Astrocyte (in vitro differentiated cells and primary cell): ENCODE data around the gene EDIL3. TPM values are rescaled to one million over a fixed set of nuclear protein-coding genes. Genes with fewer than 3 reads are reported as not detected.

Experiments used
- DNase-seq: peaks from one replicate; pipeline ENCODE4 v3.0.0-alpha.2; 2010; ENCODE audit warnings: low read depth
- FAIRE-seq: peaks from 2 replicates; lab custom pipeline; 2011; peaks lifted over from hg19 to GRCh38; lab: Jason Lieb, UNC
- H2AFZ ChIP-seq: 2 replicates; pipeline ENCODE4 v1.6.0; 2012; ENCODE audit warnings: low read depth, low read length, inconsistent platforms
- H3K27ac ChIP-seq: 2 replicates; pipeline ENCODE4 v1.5.1; 2011; ENCODE audit warnings: low read depth, low read length, inconsistent platforms
- H3K27me3 ChIP-seq: 2 replicates; pipeline ENCODE4 v1.6.0; 2011; ENCODE audit warnings: low read length, inconsistent platforms; ENCODE audit not compliant: insufficient read depth
- H3K36me3 ChIP-seq: 2 replicates; pipeline ENCODE4 v1.5.1; 2011; ENCODE audit warnings: low read length, inconsistent platforms; ENCODE audit not compliant: insufficient read depth
- H3K4me1 ChIP-seq: 2 replicates; pipeline ENCODE4 v1.5.1; 2011; ENCODE audit warnings: low read length, inconsistent platforms; ENCODE audit not compliant: insufficient read depth
- H3K4me2 ChIP-seq: 2 replicates; pipeline ENCODE4 v1.6.0; 2012; ENCODE audit warnings: low read length, inconsistent platforms
- H3K4me3 ChIP-seq: 2 replicates; pipeline ENCODE4 v1.5.1; 2011; ENCODE audit warnings: low read depth, mild to moderate bottlenecking, low read length, inconsistent platforms; ENCODE audit not compliant: insufficient read depth
- H3K79me2 ChIP-seq: 2 replicates; pipeline ENCODE4 v1.6.0; 2012; ENCODE audit warnings: mild to moderate bottlenecking, low read length, inconsistent platforms; ENCODE audit not compliant: insufficient read depth
- H3K9ac ChIP-seq: 2 replicates; pipeline ENCODE4 v1.6.0; 2012; ENCODE audit warnings: mild to moderate bottlenecking, low read length, inconsistent platforms
- H3K9me3 ChIP-seq: 2 replicates; pipeline ENCODE4 v1.5.1; 2012; ENCODE audit warnings: low read depth, mild to moderate bottlenecking, low read length, inconsistent platforms; ENCODE audit not compliant: insufficient read depth
- H4K20me1 ChIP-seq: 2 replicates; pipeline ENCODE4 v1.6.0; 2012; ENCODE audit warnings: low read length, inconsistent platforms; ENCODE audit not compliant: insufficient read depth
- H3K27ac Mint-ChIP-seq: one replicate; pipeline ENCODE4 v1.8.0; 2021; ENCODE audit warnings: mild to moderate bottlenecking, mixed read lengths; ENCODE audit not compliant: unreplicated experiment
- H3K27me3 Mint-ChIP-seq: one replicate; pipeline ENCODE4 v1.8.0; 2021; ENCODE audit warnings: low read depth, mixed read lengths; ENCODE audit not compliant: unreplicated experiment
- H3K36me3 Mint-ChIP-seq: one replicate; pipeline ENCODE4 v1.8.0; 2021; ENCODE audit warnings: low read depth, mixed read lengths; ENCODE audit not compliant: unreplicated experiment
- H3K4me1 Mint-ChIP-seq: one replicate; pipeline ENCODE4 v1.8.0; 2021; ENCODE audit warnings: low read depth, mixed read lengths; ENCODE audit not compliant: unreplicated experiment
- H3K4me3 Mint-ChIP-seq: one replicate; pipeline ENCODE4 v1.8.0; 2021; ENCODE audit warnings: mild to moderate bottlenecking, moderate library complexity, mixed read lengths; ENCODE audit not compliant: unreplicated experiment
- H3K9me3 Mint-ChIP-seq: one replicate; pipeline ENCODE4 v1.8.0; 2021; ENCODE audit warnings: mild to moderate bottlenecking, mixed read lengths; ENCODE audit not compliant: unreplicated experiment
- EZH2 ChIP-seq: IDR thresholded peaks from 2 replicates; pipeline ENCODE4 v1.6.1; 2012; ENCODE audit warnings: mild to moderate bottlenecking, low read length, inconsistent platforms; ENCODE audit not compliant: insufficient read depth
- total RNA-seq: library from RNA; stranded (reverse); gene quantifications from 2 replicates; pipeline ENCODE4 v1.2.1, GENCODE V29; 2021
- TF ChIP-seq, protein P1 (sequence below): IDR thresholded peaks from 2 replicates; pipeline ENCODE4 v1.5.1; 2011; ENCODE audit warnings: low read depth, mild to moderate bottlenecking, inconsistent platforms, low read length, moderate library complexity; ENCODE audit not compliant: insufficient read depth

The EDIL3 gene
- total RNA-seq, 1 donor from 2014 or later, result 226 TPM

- Histone ChIP-seq H3K27me3 (no peaks in the 10 kb centered on the region), H3K4me1 (no peaks in the 10 kb centered on the region), H3K36me3 (no peaks in the 10 kb centered on the region), H2AFZ (no peak overlapping the region), H3K27ac (no peak overlapping the region), H3K79me2 (peaks cover 88% of the 10 kb centered on the region), H3K9ac (no peak overlapping the region), H4K20me1 (peaks cover 38% of the 10 kb centered on the region), H3K4me3 (no peak overlapping the region), H3K9me3 (no peaks in the 10 kb centered on the region), H3K4me2 (no peak overlapping the region)
- no peak for TF ChIP-seq EZH2
- TF ChIP-seq, protein P1, sequence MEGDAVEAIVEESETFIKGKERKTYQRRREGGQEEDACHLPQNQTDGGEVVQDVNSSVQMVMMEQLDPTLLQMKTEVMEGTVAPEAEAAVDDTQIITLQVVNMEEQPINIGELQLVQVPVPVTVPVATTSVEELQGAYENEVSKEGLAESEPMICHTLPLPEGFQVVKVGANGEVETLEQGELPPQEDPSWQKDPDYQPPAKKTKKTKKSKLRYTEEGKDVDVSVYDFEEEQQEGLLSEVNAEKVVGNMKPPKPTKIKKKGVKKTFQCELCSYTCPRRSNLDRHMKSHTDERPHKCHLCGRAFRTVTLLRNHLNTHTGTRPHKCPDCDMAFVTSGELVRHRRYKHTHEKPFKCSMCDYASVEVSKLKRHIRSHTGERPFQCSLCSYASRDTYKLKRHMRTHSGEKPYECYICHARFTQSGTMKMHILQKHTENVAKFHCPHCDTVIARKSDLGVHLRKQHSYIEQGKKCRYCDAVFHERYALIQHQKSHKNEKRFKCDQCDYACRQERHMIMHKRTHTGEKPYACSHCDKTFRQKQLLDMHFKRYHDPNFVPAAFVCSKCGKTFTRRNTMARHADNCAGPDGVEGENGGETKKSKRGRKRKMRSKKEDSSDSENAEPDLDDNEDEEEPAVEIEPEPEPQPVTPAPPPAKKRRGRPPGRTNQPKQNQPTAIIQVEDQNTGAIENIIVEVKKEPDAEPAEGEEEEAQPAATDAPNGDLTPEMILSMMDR, result no peak
- DNase-seq (no peak), FAIRE-seq (no peak)
- no peak overlapping the region for H3K27ac Mint-ChIP-seq
- H3K9me3 Mint-ChIP-seq, result no peaks in the 10 kb centered on the region
- no peak overlapping the region for H3K4me3 Mint-ChIP-seq
- H3K27me3 Mint-ChIP-seq, result no peaks in the 10 kb centered on the region
- H3K36me3 Mint-ChIP-seq, result peaks cover 1% of the 10 kb centered on the region
- H3K4me1 Mint-ChIP-seq, result peaks cover 7% of the 10 kb centered on the region
Observed at GRCh38 chr5:84344788-84345187, 39.9 kb downstream of the EDIL3 start.

DNA sequence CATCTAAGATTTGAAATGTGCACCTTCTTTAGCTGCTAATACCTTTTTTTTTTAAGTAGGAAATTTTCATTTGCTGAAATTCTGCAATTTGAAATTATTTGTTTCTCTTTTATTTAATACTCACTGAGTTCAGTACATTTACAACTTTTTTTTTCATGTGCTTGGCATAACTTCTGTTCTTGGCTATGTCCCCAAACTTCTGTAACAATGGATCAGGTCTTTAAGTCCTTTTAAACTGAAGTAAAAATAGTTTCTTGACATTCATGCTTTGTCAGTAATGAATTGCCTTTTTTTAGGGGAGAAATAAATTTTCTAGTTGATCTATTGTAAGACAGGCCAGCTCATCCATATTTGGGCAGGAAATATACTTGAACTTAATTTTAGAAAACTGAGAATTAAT is 41.5 kb downstream of the EDIL3 start:
- H3K36me3 Mint-ChIP-seq, result peaks cover 1% of the 10 kb centered on the region
- H3K4me2 ChIP-seq, result no peak overlapping the region
- H3K27me3 ChIP-seq, result no peaks in the 10 kb centered on the region
- H2AFZ ChIP-seq, result no peak overlapping the region
- no peak overlapping the region for H3K9ac ChIP-seq
- no peak for TF ChIP-seq EZH2
- TF ChIP-seq, protein P1, result no peak
- FAIRE-seq (no peak), DNase-seq (peak; percentile 20)
- H4K20me1 ChIP-seq, result peaks cover 37% of the 10 kb centered on the region
- H3K79me2 ChIP-seq, result peaks cover 91% of the 10 kb centered on the region
- no peaks in the 10 kb centered on the region for H3K36me3 ChIP-seq
- H3K27me3 Mint-ChIP-seq, result no peaks in the 10 kb centered on the region
- no peak overlapping the region for H3K27ac ChIP-seq
- no peak overlapping the region for H3K4me3 Mint-ChIP-seq
- H3K27ac Mint-ChIP-seq, result no peak overlapping the region
- no peaks in the 10 kb centered on the region for H3K4me1 ChIP-seq
- H3K9me3 Mint-ChIP-seq, result no peaks in the 10 kb centered on the region
- H3K9me3 ChIP-seq, result no peaks in the 10 kb centered on the region
- H3K4me3 ChIP-seq, result no peak overlapping the region
- H3K4me1 Mint-ChIP-seq, result peaks cover 7% of the 10 kb centered on the region

- Histone ChIP-seq H3K36me3 (no peaks in the 10 kb centered on the region), H4K20me1 (peaks cover 36% of the 10 kb centered on the region), H3K27me3 (no peaks in the 10 kb centered on the region), H3K79me2 (peaks cover 77% of the 10 kb centered on the region), H3K4me1 (peaks cover 3% of the 10 kb centered on the region), H3K9ac (no peak overlapping the region), H3K4me3 (no peak overlapping the region), H3K9me3 (no peaks in the 10 kb centered on the region), H3K4me2 (no peak overlapping the region), H3K27ac (no peak overlapping the region), H2AFZ (no peak overlapping the region)
- H3K9me3 Mint-ChIP-seq, result peaks cover 3% of the 10 kb centered on the region
- no peak overlapping the region for H3K27ac Mint-ChIP-seq
- TF ChIP-seq, protein P1, result no peak
- TF ChIP-seq EZH2, result no peak
- H3K27me3 Mint-ChIP-seq, result no peaks in the 10 kb centered on the region
- no peak overlapping the region for H3K4me3 Mint-ChIP-seq
- H3K4me1 Mint-ChIP-seq, result peaks cover 21% of the 10 kb centered on the region
- DNase-seq (no peak), FAIRE-seq (no peak)
- peaks cover 4% of the 10 kb centered on the region for H3K36me3 Mint-ChIP-seq
Observed at GRCh38 chr5:84332106-84332505, 52.6 kb downstream of the EDIL3 start.
